Colonic mucosa (tissue), 4 donors: ENCODE data around the gene AGAP1. TPM values are rescaled to one million over a fixed set of nuclear protein-coding genes. Genes with fewer than 3 reads are reported as not detected.

Experiments
- DNase-seq: peaks from one replicate; pipeline ENCODE4 v3.0.0-alpha.2; 2020
- H3K27ac ChIP-seq: fragments of 200-600 bp; one replicate; pipeline ENCODE4 v1.8.0; 2021
- H3K27me3 ChIP-seq: fragments of 200-600 bp; one replicate; pipeline ENCODE4 v1.8.0; 2021
- H3K36me3 ChIP-seq: fragments of 200-600 bp; one replicate; pipeline ENCODE4 v1.8.0; 2021
- H3K4me1 ChIP-seq: fragments of 200-600 bp; one replicate; pipeline ENCODE4 v1.8.0; 2021; ENCODE audit warnings: mild to moderate bottlenecking
- H3K4me3 ChIP-seq: fragments of 200-600 bp; one replicate; pipeline ENCODE4 v1.8.0; 2021
- H3K9ac ChIP-seq, 2 donors: one replicate each; pipeline ENCODE4 v1.7.0; 2013; ENCODE audit warnings: control low read depth in 2 of 2, low read depth in 2 of 2, low read length in 2 of 2
- H3K9me3 ChIP-seq: fragments of 200-600 bp; one replicate; pipeline ENCODE4 v1.8.0; 2021
- intact Hi-C: fragments of 100-400 bp; cut with DNase I; formaldehyde crosslinking; loops from one replicate; pipeline ENCODE4 v1.14.1; 2022
- total RNA-seq, 2 donors: library from RNA; stranded (reverse); fragmentation: NEBNext Ultra II Directional in 1 of 2; extraction: Animal tissue kit (Norgen Biotek cat#: 25700) in 1 of 2; gene quantifications; one replicate each; pipeline ENCODE4 v1.2.1, GENCODE V29; 2021
- TF ChIP-seq, protein P1 (sequence below): fragments of 200-600 bp; IDR thresholded peaks from one replicate; pipeline ENCODE4 v1.8.0; 2022; ENCODE audit warnings: antibody characterized with exemption, mild to moderate bottlenecking
- donor health status: healthy.
- donor health status: DM: no; HTN: no; CAD: no.
- donor health status: DM: no; HTN: no; CAD: no.

Gene AGAP1
- total RNA-seq, 2 donors from 2014 or later = 62.1 to 62.9 TPM

DNA sequence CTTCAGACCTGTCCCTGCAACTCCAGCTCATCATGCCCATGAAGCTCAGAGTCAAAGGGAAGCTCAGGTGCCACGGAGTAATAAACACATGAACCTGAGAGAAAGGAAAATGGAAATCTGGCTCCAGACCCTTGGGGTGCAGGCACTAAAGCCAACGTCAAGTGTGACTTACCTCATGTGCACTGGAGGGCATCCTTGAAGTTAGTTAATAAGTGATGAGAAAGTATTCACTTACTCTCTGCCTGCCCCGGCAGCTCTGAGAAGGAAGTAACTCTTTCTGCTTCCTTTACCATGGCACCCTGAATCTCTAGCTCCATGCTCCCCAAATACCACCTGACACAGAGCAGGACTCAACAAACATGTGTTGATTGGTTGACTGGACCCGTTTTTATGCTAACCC lies 21.4 kb upstream of the AGAP1 start:
- Histone ChIP-seq H3K36me3 (no peaks in the 10 kb centered on the region), H3K27me3 (no peaks in the 10 kb centered on the region), H3K9ac (no peak overlapping the region), H3K9me3 (no peaks in the 10 kb centered on the region), H3K27ac (no peak overlapping the region), H3K4me1 (no peaks in the 10 kb centered on the region), H3K4me3 (no peak overlapping the region)
- TF ChIP-seq, protein P1, sequence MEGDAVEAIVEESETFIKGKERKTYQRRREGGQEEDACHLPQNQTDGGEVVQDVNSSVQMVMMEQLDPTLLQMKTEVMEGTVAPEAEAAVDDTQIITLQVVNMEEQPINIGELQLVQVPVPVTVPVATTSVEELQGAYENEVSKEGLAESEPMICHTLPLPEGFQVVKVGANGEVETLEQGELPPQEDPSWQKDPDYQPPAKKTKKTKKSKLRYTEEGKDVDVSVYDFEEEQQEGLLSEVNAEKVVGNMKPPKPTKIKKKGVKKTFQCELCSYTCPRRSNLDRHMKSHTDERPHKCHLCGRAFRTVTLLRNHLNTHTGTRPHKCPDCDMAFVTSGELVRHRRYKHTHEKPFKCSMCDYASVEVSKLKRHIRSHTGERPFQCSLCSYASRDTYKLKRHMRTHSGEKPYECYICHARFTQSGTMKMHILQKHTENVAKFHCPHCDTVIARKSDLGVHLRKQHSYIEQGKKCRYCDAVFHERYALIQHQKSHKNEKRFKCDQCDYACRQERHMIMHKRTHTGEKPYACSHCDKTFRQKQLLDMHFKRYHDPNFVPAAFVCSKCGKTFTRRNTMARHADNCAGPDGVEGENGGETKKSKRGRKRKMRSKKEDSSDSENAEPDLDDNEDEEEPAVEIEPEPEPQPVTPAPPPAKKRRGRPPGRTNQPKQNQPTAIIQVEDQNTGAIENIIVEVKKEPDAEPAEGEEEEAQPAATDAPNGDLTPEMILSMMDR = no peak
- intact Hi-C loops = no loop called here
- DNase-seq = no peak

DNA sequence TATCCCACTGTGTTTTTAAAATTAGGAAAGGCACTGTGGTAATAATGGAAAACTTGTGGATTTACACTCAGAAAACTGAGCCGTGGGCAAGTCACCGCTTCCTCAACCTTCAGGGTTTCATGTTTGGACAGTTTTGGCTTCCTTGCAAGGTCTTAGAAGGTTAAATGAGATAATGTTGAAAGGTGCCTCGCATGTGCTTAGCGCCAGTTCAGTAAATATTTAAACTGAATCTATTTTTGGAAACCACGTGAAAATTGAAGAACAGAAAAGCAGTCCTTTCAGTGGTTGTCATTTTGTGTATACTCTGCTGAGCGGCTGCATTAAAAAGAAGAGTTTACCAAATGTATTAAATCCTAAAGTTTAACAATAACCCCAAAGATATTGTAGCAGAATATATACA lies 15.2 kb upstream of the AGAP1 start:
- Histone ChIP-seq H3K4me3 (no peak overlapping the region), H3K27ac (no peak overlapping the region), H3K9ac (no peak overlapping the region), H3K36me3 (no peaks in the 10 kb centered on the region), H3K9me3 (no peaks in the 10 kb centered on the region), H3K4me1 (no peaks in the 10 kb centered on the region), H3K27me3 (no peaks in the 10 kb centered on the region)
- TF ChIP-seq, protein P1 = no peak
- DNase-seq = no peak
- intact Hi-C loops = no loop called here

DNA sequence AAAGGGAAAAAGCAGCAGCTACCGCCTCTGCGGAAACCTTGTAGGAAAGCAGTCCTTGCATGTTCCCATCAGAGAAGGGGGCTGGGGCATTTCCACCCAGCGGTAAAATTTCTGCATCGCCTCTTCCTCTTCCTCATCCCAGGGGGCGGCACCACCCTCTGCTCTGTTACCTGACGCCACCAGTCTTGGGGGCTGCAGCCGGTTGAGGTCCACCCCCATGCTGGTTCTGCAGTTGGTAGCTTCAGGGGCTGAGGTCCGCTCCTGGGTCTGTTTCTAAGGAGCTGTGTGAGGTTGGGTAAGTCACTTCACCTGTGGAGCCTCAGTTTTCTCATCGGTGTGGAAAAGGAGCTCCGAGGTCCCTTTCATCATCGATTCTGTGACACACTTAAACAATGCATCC lies 14.2 kb upstream of the AGAP1 start:
- Histone ChIP-seq H3K27ac (no peak overlapping the region), H3K9me3 (no peaks in the 10 kb centered on the region), H3K9ac (no peak overlapping the region), H3K4me3 (no peak overlapping the region), H3K4me1 (no peaks in the 10 kb centered on the region), H3K36me3 (no peaks in the 10 kb centered on the region), H3K27me3 (no peaks in the 10 kb centered on the region)
- DNase-seq = no peak
- TF ChIP-seq, protein P1 = no peak
- intact Hi-C loops = no loop called here

DNA sequence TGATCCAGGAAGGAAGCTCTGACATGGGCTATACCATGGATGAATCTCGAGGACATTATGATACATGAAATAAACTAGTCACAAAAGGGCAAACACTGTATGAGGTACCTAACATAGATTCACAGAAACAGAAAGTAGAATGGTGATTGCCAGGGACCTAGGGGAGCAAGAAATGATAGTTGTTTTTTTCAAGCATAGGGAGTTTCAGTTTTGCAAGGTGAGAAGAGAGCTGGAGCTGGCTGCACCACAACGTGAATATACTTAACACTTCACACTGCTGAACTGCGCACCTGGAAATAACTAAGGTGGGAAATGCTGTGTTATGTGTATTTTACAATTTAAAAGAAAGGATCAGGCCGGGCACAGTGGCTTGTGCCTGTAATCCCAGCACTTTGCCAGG lies 13.2 kb upstream of the AGAP1 start:
- H3K27me3 ChIP-seq = no peaks in the 10 kb centered on the region
- no peak for DNase-seq
- H3K36me3 ChIP-seq = no peaks in the 10 kb centered on the region
- TF ChIP-seq, protein P1 = no peak
- H3K4me3 ChIP-seq = no peak overlapping the region
- no peak overlapping the region for H3K27ac ChIP-seq
- intact Hi-C loops = no loop called here
- H3K9me3 ChIP-seq = no peaks in the 10 kb centered on the region
- no peak overlapping the region for H3K9ac ChIP-seq
- H3K4me1 ChIP-seq = no peaks in the 10 kb centered on the region

DNA sequence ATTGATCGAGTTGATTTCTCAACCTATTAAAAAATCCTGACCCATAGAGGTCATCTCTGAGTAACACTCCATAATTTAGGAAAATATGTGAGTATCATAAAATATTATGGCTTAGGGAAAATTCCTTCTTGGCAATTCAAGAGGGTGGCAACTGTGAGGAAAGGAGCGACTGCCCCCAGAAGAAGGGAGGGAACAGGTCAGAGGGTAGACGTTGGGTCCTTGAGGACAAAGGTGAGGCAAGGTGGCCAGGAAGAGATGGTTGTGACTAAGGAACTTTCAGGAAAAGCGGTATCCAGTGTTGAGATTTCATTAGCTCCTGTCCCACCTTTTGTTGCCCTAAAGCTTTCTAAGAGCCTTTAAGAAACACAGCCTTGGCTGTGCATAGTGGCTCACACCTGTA lies 10.5 kb upstream of the AGAP1 start:
- Histone ChIP-seq H3K27me3 (no peaks in the 10 kb centered on the region), H3K9me3 (no peaks in the 10 kb centered on the region), H3K4me3 (no peak overlapping the region), H3K36me3 (no peaks in the 10 kb centered on the region), H3K9ac (no peak overlapping the region), H3K27ac (no peak overlapping the region), H3K4me1 (no peaks in the 10 kb centered on the region)
- DNase-seq = no peak
- TF ChIP-seq, protein P1 = no peak
- intact Hi-C loops = no loop called here

DNA sequence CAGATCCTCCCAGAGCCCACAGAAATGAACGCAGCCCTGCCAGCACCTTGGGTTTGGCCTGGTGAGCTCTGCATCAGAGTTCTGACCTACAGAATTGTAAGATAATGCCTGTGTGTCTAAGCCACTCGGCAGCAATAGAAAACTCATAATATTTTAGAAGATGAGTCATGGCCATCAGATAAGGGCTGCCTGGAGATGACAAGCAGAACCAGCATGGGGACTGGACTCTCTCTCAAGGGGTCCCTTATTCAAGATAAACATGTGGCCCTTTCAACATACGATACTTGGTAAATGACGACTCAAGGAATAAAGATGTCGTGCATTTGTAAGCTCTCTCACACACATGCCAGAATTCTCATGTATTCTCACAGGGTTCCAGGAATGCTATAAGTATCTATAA lies 8.5 kb upstream of the AGAP1 start:
- TF ChIP-seq, protein P1 = no peak
- no peaks in the 10 kb centered on the region for H3K36me3 ChIP-seq
- H3K27ac ChIP-seq = no peak overlapping the region
- no peaks in the 10 kb centered on the region for H3K27me3 ChIP-seq
- no peaks in the 10 kb centered on the region for H3K4me1 ChIP-seq
- no peak for DNase-seq
- no peaks in the 10 kb centered on the region for H3K9me3 ChIP-seq
- no peak overlapping the region for H3K9ac ChIP-seq
- H3K4me3 ChIP-seq = no peak overlapping the region
- intact Hi-C loops = no loop called here
